Activated naive CD8-positive, alpha-beta T cell treated with anti-CD3 and anti-CD28 coated beads, Interleukin-2, amount 10 ng/mL, durations not matched to agents 7 days and 5 days (primary cell): ENCODE results near the gene SLC16A3. TPM values are rescaled to one million over a fixed set of nuclear protein-coding genes. Genes with fewer than 3 reads are reported as not detected.
A peak's percentile ranks its signal among the peaks of the same experiment; 100 is the strongest.

Source experiments
- ATAC-seq: fragments of 150-1000 bp; cut with Tn5 transposase; one replicate; pipeline ENCODE4 v1.10.0; 2021; ENCODE audit warnings: low read depth, moderate library complexity
- POLR2A ChIA-PET: fragments of 350-600 bp; sonication (Branson Sonifier 250); formaldehyde crosslinking; loops from one replicate; lab custom pipeline; 2021; ENCODE audit warnings: antibody characterized with exemption; lab: Charles Lee
- DNase-seq: peaks from one replicate; pipeline ENCODE4 v3.0.0; 2021
- H3K27ac Mint-ChIP-seq: one replicate; pipeline ENCODE4 v1.8.0; 2022; ENCODE audit warnings: mild to moderate bottlenecking, mixed read lengths
- H3K27me3 Mint-ChIP-seq: one replicate; pipeline ENCODE4 v1.8.0; 2022; ENCODE audit warnings: mild to moderate bottlenecking, moderate library complexity, mixed read lengths
- H3K36me3 Mint-ChIP-seq: one replicate; pipeline ENCODE4 v1.8.0; 2021; ENCODE audit warnings: mild to moderate bottlenecking, mixed read lengths
- H3K4me1 Mint-ChIP-seq: one replicate; pipeline ENCODE4 v1.8.0; 2021; ENCODE audit warnings: mixed read lengths
- H3K4me3 Mint-ChIP-seq: one replicate; pipeline ENCODE4 v1.8.0; 2022; ENCODE audit warnings: mild to moderate bottlenecking, moderate library complexity, mixed read lengths
- H3K9me3 Mint-ChIP-seq: one replicate; pipeline ENCODE4 v1.8.0; 2021; ENCODE audit warnings: mixed read lengths
- total RNA-seq, 2 experiments: library from RNA; stranded (reverse); gene quantifications; one replicate each; pipeline ENCODE4 v1.2.3, GENCODE V29; 2021

Gene SLC16A3
- total RNA-seq, 2 experiments from 2014 or later = 195 to 211 TPM

GRCh38 chr17:82237746-82238471 lies 9.1 kb downstream of the SLC16A3 start:
- Mint-ChIP-seq H3K36me3 (peaks cover 9% of the 10 kb centered on the region), H3K4me1 (peaks cover 33% of the 10 kb centered on the region), H3K27ac (peak overlapping the region; percentile 45)

GRCh38 chr17:82238472-82239201 lies 9.8 kb downstream of the SLC16A3 start:
- ATAC-seq (peak; percentile 65), DNase-seq (peak; percentile 74)
- Mint-ChIP-seq H3K27me3 (no peaks in the 10 kb centered on the region), H3K36me3 (peaks cover 9% of the 10 kb centered on the region), H3K9me3 (no peaks in the 10 kb centered on the region), H3K4me1 (peaks cover 29% of the 10 kb centered on the region), H3K27ac (peak overlapping the region; percentile 62), H3K4me3 (peak overlapping the region; percentile 43)
- POLR2A ChIA-PET = interaction anchor here (1.0 to 2.4 kb wide), 6 partner anchors 9 to 215 kb away, joined by 3 to 11 read pairs (median 4); partner anchors contain the start of genes CCDC57 and SLC16A3

More at GRCh38 chr17:82237746-82238471, 9.1 kb downstream of the SLC16A3 start:
- POLR2A ChIA-PET = interaction anchor here (1.0 to 2.4 kb wide), 6 partner anchors 8 to 214 kb away, joined by 3 to 11 read pairs (median 4); partner anchors contain the start of genes CCDC57 and SLC16A3
- ATAC-seq (no peak), DNase-seq (no peak)
- no peaks in the 10 kb centered on the region for H3K27me3 Mint-ChIP-seq
- no peaks in the 10 kb centered on the region for H3K9me3 Mint-ChIP-seq
- H3K4me3 Mint-ChIP-seq = peak overlapping the region; percentile 43

- ATAC-seq (no peak), DNase-seq (no peak)
- Mint-ChIP-seq H3K4me3 (peak overlapping the region; percentile 16), H3K9me3 (no peaks in the 10 kb centered on the region), H3K27ac (peak overlapping the region; percentile 85), H3K4me1 (peaks cover 33% of the 10 kb centered on the region), H3K36me3 (peaks cover 14% of the 10 kb centered on the region), H3K27me3 (no peaks in the 10 kb centered on the region)
- POLR2A ChIA-PET = interaction anchor here (1.2 to 2.6 kb wide), 4 partner anchors 10 to 78 kb away, joined by 4 to 11 read pairs (median 8); partner anchors contain the start of genes CD7, CSNK1D and SLC16A3
Observed at GRCh38 chr17:82239401-82239925, 10.6 kb downstream of the SLC16A3 start.

GRCh38 chr17:82239926-82240505 lies 11.2 kb downstream of the SLC16A3 start:
- H3K4me1 Mint-ChIP-seq = peaks cover 32% of the 10 kb centered on the region
- H3K9me3 Mint-ChIP-seq = no peaks in the 10 kb centered on the region
- POLR2A ChIA-PET = interaction anchor here (1.2 to 2.6 kb wide), 3 partner anchors 10 to 77 kb away, joined by 4 to 10 read pairs (median 6); partner anchors contain the start of genes CD7, CSNK1D and SLC16A3
- H3K4me3 Mint-ChIP-seq = peak overlapping the region; percentile 22
- ATAC-seq (no peak), DNase-seq (no peak)
- H3K27ac Mint-ChIP-seq = peak overlapping the region; percentile 85
- H3K27me3 Mint-ChIP-seq = no peaks in the 10 kb centered on the region
- H3K36me3 Mint-ChIP-seq = peaks cover 18% of the 10 kb centered on the region

- no peak for DNase-seq
- peaks cover 22% of the 10 kb centered on the region for H3K36me3 Mint-ChIP-seq
Observed at GRCh38 chr17:82240506-82241182, 11.8 kb downstream of the SLC16A3 start.

GRCh38 chr17:82241183-82241925 lies 12.5 kb downstream of the SLC16A3 start:
- peaks cover 31% of the 10 kb centered on the region for H3K4me1 Mint-ChIP-seq
- H3K27me3 Mint-ChIP-seq = no peaks in the 10 kb centered on the region
- no peak overlapping the region for H3K4me3 Mint-ChIP-seq
- POLR2A ChIA-PET = interaction anchor here (0.6 to 2.6 kb wide), 7 partner anchors 12 to 76 kb away, joined by 3 to 12 read pairs (median 5); partner anchors contain the start of genes CD7 and SLC16A3
- ATAC-seq (no peak), DNase-seq (no peak)
- peaks cover 22% of the 10 kb centered on the region for H3K36me3 Mint-ChIP-seq
- H3K9me3 Mint-ChIP-seq = no peaks in the 10 kb centered on the region
- H3K27ac Mint-ChIP-seq = peak overlapping the region; percentile 85

More at GRCh38 chr17:82240506-82241182, 11.8 kb downstream of the SLC16A3 start:
- peak overlapping the region; percentile 22 for H3K4me3 Mint-ChIP-seq
- H3K27me3 Mint-ChIP-seq = no peaks in the 10 kb centered on the region
- H3K4me1 Mint-ChIP-seq = peaks cover 31% of the 10 kb centered on the region
- no peak for ATAC-seq
- POLR2A ChIA-PET = interaction anchor here (1.2 to 2.6 kb wide), 5 partner anchors 11 to 77 kb away, joined by 4 to 12 read pairs (median 6); partner anchors contain the start of genes CD7, CSNK1D and SLC16A3
- peak overlapping the region; percentile 85 for H3K27ac Mint-ChIP-seq
- H3K9me3 Mint-ChIP-seq = no peaks in the 10 kb centered on the region

- H3K4me3 Mint-ChIP-seq = no peak overlapping the region
- no peak for ATAC-seq
Observed at GRCh38 chr17:82241926-82242697, 13.3 kb downstream of the SLC16A3 start.

GRCh38 chr17:82242698-82242976 lies 13.8 kb downstream of the SLC16A3 start:
- no peak overlapping the region for H3K4me3 Mint-ChIP-seq
- peak overlapping the region; percentile 42 for H3K27ac Mint-ChIP-seq
- H3K9me3 Mint-ChIP-seq = no peaks in the 10 kb centered on the region
- no peak for ATAC-seq
- H3K4me1 Mint-ChIP-seq = peaks cover 30% of the 10 kb centered on the region
- H3K36me3 Mint-ChIP-seq = peaks cover 17% of the 10 kb centered on the region
- DNase-seq = no peak
- POLR2A ChIA-PET = interaction anchor here (1.5 to 2.0 kb wide), 3 partner anchors 50 to 61 kb away, joined by 3 to 12 read pairs (median 6); no protein-coding TSS in a partner anchor
- no peaks in the 10 kb centered on the region for H3K27me3 Mint-ChIP-seq

More at GRCh38 chr17:82241926-82242697, 13.3 kb downstream of the SLC16A3 start:
- no peak for DNase-seq
- Mint-ChIP-seq H3K9me3 (no peaks in the 10 kb centered on the region), H3K36me3 (peaks cover 20% of the 10 kb centered on the region), H3K27ac (peak overlapping the region; percentile 85), H3K4me1 (peaks cover 32% of the 10 kb centered on the region), H3K27me3 (no peaks in the 10 kb centered on the region)
- POLR2A ChIA-PET = interaction anchor here (0.7 to 2.6 kb wide), 6 partner anchors 12 to 76 kb away, joined by 3 to 12 read pairs (median 6); partner anchors contain the start of genes CD7 and SLC16A3

GRCh38 chr17:82242977-82243647 lies 14.3 kb downstream of the SLC16A3 start:
- ATAC-seq (no peak), DNase-seq (no peak)
- H3K36me3 Mint-ChIP-seq = peaks cover 18% of the 10 kb centered on the region
- no peak overlapping the region for H3K27ac Mint-ChIP-seq
- no peaks in the 10 kb centered on the region for H3K27me3 Mint-ChIP-seq
- peaks cover 31% of the 10 kb centered on the region for H3K4me1 Mint-ChIP-seq
- no peaks in the 10 kb centered on the region for H3K9me3 Mint-ChIP-seq
- POLR2A ChIA-PET = interaction anchor here (1.0 to 2.0 kb wide), 2 partner anchors 61 to 68 kb away, joined by 3 to 6 read pairs; no protein-coding TSS in a partner anchor
- H3K4me3 Mint-ChIP-seq = no peak overlapping the region

GRCh38 chr17:82243648-82244412 lies 15.0 kb downstream of the SLC16A3 start:
- DNase-seq (no peak), ATAC-seq (no peak)
- Mint-ChIP-seq H3K4me1 (peaks cover 26% of the 10 kb centered on the region), H3K27ac (peak overlapping the region; percentile 49), H3K4me3 (no peak overlapping the region), H3K27me3 (no peaks in the 10 kb centered on the region), H3K9me3 (no peaks in the 10 kb centered on the region), H3K36me3 (peaks cover 23% of the 10 kb centered on the region)
- POLR2A ChIA-PET = interaction anchor here (1.0 kb wide), 1 partner anchor 67 kb away, joined by 3 read pairs; no protein-coding TSS in a partner anchor
